GM12872 (cell line): ENCODE results near the gene NCOA6.

ENCODE experiments used
- TF ChIP-seq, protein P1 (sequence below): IDR thresholded peaks from 3 replicates; pipeline ENCODE4 v1.5.1; 2011; ENCODE audit warnings: low read depth, mild to moderate bottlenecking, low read length, moderate library complexity; ENCODE audit not compliant: insufficient read depth

The NCOA6 gene

GRCh38 chr20:34704177-34705007 is 121.1 kb downstream of the NCOA6 start, which contains the start of gene TP53INP2:
TSS of gene TP53INP2 (plus strand) at chr20:34704344. CDS start at chr20:34708740, 4,396 bp downstream.
- TF ChIP-seq, protein P1, sequence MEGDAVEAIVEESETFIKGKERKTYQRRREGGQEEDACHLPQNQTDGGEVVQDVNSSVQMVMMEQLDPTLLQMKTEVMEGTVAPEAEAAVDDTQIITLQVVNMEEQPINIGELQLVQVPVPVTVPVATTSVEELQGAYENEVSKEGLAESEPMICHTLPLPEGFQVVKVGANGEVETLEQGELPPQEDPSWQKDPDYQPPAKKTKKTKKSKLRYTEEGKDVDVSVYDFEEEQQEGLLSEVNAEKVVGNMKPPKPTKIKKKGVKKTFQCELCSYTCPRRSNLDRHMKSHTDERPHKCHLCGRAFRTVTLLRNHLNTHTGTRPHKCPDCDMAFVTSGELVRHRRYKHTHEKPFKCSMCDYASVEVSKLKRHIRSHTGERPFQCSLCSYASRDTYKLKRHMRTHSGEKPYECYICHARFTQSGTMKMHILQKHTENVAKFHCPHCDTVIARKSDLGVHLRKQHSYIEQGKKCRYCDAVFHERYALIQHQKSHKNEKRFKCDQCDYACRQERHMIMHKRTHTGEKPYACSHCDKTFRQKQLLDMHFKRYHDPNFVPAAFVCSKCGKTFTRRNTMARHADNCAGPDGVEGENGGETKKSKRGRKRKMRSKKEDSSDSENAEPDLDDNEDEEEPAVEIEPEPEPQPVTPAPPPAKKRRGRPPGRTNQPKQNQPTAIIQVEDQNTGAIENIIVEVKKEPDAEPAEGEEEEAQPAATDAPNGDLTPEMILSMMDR: no peak

GRCh38 chr20:34703424-34704176 is 121.9 kb downstream of the NCOA6 start:
- TF ChIP-seq, protein P1: no peak

GRCh38 chr20:34703061-34703423 is 122.4 kb downstream of the NCOA6 start:
- TF ChIP-seq, protein P1: no peak

DNA sequence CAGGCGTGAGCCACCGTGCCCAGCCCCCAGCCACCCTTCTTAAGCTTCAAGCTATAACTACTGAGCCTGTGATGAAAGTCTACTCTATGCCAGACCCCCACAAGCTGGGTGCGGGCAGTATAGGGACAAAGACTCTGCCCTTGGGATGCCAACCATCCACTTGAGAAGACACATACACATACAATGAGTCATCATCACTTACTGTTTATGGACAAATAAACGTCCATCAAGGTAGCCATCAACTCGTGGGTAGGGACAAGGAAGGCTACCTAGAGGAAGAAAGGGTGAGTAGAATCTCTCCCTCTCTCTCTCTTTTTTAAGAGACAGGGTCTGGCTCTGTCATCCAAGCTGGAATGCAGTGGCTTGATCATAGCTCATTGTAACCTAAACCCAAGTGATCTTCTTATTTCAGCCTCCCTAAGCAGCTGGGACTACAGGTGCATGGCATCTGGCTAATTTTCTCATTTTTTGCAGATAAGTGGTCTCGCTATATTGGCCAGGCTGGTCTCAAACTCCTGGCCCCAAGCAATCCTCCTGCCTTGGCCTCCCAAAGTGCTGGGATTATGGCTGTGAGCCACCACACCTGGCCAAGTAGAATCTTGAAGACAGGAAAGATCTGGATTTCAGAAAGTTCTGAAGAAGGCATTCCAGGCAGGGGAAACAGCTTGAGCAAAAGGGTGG is 123.9 kb downstream of the NCOA6 start:
- TF ChIP-seq, protein P1: no peak

DNA sequence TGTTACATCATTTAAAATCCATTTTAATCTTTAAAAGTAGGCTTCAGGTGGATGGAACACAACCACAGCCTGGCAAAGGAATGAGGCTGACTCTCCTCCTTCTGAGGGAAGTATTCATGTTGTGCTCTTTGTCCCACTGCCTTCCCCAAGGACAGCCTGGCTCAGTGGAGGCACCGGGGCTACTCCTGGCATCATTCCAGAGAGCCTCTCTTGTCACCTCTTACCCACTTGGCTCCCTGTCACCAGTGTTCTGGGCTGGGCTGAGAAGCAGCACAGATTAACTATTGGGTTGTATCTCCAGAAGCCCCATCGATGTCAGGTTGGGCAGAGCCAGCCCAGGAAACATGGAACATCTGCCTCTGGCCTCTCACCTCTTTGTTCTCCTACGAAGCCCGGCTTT is 132.0 kb downstream of the NCOA6 start:
- TF ChIP-seq, protein P1: no peak

DNA sequence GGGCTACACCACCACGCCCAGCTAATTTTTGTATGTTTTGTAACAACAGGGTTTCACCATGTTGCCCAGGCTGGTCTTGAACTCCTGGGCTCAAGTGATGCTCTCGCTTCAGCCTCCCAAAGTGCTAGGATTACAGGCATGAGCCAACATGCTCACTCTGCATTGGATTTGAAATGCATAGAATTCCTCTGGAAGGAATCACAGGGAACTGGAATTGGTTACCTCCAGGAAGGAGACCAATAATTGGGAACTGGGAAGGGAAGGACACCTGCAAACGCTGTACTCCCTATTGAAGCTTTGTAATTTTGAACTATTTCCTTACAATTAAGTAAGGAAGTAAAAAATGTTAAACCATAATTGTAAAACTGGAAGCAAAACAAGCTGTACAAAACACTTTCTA is 133.6 kb downstream of the NCOA6 start:
- TF ChIP-seq, protein P1: no peak

DNA sequence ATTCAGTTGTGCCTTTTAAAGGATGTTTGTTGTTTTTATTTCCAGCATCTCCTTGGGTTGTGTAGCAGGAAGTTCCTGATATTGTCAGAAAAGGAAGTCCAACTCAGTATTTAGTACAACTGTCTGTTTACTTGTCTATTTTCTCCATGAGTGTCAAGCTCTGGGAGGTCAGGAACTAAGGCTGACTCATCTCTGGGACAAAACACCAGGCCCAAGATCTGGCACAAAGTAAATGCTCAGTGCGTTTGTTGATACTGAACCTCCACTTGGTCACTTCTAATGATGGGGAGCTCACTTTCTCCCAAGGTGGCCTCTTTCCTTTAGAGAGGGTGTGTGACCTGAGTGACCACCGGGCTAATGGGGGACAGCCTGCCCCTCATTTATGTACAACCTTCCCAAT is 136.0 kb downstream of the NCOA6 start:
- TF ChIP-seq, protein P1: no peak
